ENCODE results near the gene COLEC12.
"Not testable (repeated sequence)": the region's sequence is repeated elsewhere in the genome, so short reads cannot be mapped to it uniquely, and the experiment has no call there.

COLEC12 gene

DNA sequence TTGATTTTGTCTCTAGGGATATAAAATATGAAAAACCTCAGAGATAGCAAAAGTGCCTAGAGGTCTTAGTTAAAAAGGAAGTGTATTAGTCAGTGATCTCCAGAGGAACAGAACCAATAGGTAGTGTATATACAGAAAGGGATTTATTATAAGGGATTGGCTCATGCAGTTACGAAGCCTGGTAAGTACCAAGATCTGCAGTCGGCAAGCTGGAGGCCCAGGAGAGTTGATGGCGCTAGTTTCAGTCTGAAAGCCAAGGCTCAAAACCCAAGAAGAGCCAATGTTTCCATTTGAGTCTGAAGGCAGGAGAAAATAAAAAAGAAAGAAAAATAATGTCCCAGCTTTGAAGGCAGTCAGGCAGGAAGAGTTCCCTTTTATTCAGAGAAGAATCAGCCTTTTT is 93.3 kb downstream of the COLEC12 start:
- no peak for DNase-seq

DNA sequence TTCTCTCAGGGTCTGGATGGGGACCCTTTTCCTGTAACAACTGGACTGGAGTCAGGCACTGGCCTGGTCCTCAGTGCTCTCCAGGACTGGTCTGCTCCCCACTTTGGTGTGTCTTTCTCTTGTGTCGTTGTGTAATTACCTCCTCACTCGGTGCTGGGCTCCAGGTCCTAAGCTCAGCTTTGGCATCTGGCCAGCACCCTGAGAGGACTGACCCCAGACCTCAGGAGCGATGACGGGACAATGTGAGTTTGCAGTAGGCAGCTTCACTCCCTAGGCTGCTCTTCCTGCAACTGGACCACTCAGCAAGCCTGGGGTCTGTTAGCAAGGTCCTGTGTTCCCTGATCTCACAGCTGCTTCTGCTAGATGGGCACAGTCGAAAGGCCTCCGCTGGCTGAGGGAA is 93.8 kb downstream of the COLEC12 start:
- no peak for DNase-seq

DNA sequence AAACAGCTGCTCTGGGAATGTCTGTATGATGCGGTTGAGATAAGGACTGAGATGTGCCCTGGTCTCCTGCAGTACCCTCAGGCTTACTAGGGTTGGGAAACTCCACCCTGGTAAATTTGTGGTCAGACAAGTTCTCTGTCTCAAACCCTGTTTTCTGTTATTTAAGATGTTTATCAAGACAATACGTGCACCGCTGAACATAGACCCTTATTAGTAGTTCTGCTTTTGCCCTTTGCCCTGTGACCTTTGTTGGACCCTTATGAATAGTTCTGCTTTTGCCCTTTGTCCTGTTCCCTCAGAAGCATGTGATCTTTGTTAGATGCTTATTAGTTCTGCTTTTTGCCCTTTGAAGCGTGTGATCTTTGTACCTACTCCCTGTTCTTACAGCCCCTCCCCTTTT is 95.5 kb downstream of the COLEC12 start:
- DNase-seq = not testable (repeated sequence)

DNA sequence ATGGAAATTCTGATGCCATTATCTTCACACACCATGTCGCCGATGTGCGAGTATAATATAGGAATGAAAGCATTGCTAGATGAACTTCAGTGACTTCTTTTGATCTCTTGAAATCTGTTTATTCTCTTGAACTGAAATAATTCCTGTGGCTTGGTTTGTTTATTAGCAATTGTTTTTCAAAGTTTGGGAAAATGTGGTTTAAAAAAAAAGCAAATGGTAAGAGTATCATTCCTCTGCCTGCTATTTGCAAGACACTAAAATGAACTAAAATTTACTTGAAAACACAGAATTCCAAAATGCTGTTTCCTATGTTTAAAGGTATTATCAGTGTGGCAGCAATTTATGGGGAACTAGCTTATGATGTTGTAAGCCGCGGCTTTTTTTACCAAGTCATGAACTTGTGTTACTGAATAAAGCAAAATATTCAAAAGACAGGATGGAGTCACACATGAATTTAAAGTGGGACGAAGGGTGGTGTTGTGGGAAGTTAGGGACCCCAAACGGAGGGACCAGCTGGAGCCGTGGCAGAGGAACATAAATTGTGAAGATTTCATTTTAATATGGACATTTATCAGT is 96.4 kb downstream of the COLEC12 start:
- DNase-seq = no peak

DNA sequence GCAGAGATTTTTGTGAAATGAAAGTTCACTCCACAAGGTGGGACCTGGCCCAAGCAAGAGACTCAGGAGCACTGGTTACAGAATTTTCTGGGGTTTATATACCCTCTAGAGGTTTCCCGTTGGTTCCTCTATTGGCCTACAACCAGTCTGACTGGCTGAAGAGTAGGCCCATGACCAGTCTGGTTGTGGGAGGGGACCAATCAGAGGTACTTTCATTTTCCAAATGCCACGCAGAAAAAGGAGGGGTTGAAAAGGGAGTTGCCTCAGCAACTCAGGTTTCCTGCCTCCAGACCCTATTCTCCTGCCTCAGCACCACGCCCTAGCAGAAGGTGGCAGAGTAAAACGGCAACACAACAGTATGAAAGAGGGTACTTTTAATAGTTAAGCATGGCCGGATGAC is 98.4 kb downstream of the COLEC12 start:
- DNase-seq = no peak

DNA sequence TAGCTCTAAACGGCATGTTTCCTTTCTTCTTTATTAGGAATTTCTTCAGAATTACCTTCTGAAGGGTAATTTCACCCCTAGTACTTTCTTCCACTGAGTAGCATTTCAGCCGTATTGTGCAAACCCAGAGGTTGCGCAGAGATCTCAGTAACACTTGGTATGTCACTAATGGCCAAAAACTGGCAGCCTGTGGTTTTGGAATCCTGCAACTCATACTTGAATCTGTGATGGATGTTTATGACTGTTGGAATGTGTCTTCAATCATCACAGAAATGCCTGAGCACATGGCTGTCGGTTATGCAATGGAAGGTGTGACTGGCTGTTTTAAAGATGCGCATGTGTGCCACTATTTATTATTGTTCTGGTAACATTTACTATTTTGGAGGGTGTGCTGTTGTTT is 100.0 kb downstream of the COLEC12 start:
- no peak for DNase-seq

DNA sequence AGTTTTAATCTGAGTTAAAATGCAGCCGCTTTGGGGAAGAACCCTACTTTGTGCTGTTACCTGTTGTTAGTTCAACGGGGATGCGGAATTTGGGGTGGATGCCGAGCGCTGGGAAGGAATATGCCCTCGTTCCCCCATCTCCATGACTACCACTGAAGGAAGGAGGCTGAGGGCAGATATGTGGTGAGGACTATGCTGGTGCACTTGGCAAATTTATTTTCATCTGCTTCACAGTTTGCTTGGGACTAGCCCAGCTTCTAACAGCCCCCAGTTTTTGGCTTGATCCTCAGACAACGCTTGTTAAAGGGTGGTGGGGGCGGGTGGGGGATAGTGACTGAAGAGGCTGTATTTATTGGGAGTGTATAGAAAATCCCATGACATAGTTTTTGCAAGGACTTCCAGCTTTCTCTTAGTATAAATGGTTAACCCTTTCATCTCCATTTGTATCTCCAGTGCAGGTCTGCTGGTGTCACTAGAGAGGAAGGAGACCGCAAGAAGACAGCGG is 100.8 kb downstream of the COLEC12 start:
- no peak for DNase-seq

DNA sequence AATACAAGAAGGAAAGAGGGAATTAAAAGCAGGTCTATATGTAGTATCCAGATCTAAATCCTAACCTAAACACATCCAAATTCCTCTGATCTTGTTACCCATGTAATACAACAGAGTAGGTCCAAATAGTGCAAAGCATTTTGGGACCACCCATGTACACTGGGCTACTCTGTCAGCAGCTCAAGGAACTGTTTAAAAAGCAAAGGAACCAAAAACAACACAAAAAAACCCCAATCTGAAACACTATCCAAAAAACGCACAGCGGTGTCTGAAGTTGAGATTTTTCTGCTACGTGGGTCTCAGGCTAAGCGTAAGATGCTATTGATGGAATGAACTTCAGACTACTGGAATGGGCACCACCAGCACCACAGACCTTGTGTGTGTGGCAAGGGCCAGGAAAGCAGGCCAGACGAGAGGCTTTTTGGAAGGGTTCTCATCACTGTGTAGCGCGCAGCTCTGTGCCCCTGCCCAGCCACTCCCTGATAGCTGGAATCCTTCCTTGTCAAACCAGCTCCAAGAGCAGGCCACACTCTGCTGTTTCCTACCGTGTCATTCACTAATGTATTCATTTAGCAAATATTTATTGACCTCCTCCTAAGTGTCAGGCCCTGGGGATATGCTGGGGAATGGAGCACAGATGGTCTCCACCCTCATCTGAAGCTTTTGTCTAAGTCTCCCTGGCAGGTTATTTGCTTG is 101.4 kb downstream of the COLEC12 start:
- peak; percentile 31 for DNase-seq

DNA sequence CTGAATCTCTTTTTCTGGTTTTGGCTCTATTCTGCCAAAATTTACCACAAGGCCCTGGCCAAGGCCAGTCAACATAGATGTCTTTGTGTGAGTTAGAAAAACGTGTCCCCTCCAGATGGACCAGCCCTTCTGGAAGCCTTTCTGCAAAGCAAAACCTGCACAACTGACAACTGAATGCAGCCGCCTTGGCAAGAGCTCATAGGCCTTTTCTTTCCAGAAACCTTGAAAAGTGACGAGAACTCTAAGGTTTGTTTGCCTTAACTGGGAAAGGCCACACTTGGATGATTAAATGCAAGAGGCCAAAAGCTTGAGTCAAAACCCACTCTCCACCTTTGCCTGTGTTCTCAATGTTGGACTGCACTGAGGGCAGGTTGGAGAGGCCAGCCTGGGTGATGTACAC is 103.9 kb downstream of the COLEC12 start:
- no peak for DNase-seq

DNA sequence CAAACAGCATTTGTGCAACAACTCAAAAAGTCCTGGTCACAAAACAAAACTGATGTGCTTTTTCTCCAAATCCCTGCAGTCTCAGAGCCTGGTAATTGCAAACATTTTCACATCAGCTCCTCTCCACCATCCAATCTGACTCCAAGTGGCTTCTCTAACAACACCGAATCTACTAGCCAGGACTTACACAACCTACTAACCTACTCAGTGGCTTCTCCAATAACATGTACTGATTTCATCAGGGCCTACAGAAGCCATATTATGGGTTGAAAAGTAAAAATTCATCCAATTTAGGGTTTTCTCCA is 104.3 kb downstream of the COLEC12 start:
- DNase-seq = no peak

DNA sequence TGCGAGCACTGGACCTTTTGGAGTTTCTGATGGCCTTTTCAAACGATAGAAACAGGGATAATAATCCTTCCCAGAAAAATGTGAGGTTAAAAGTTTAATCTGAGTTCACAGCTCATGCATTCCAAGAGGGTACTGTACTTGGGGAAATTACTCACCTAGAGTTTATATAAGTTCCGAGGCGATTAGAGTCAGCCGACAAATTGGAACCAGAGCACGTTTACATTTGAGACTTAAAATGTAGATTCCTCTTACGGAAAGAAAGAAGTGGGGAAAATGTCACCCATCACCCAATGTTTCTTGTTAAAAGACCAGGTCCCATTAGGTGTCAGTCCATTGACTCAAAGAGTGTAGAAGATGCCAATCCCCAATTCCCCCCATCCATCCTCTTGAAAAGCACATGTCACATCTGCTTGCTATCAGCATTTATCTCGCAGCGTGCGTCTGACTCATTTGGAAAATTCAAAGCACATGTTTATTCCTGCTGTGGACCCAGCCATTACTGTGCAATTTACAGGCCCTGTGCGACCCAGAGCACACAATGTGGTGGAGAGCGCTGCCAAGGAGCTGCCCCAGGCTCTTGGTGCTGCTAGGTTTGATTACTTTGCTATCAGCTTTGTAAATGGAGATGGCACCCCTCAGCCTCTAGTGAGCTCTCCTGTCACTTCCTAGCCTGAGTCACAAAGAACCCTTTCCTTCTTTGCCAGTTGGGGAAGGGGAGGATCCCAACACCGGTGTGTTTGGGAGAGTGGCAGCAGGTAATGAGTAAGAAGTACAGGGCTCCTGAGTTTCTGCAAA is 104.8 kb downstream of the COLEC12 start:
- no peak for DNase-seq

DNA sequence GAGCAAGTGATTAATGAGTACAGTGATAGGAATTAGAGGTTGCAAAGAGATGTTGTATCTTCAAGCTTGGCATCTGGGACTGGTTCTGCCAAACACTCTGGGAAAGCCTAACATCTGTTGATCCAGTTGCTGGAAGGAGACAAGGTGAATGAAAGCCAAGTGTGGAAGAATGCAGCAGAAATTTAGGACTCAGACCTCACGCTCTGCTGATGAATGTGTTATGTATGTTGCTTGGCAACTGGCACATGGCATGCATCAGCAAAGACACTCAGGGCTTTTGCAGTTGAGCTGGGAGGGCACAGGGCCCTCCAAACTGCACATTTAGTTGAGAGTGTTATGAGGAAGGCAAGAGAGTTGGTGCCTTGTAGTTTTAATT is 105.5 kb downstream of the COLEC12 start:
- peak; percentile 58 for DNase-seq

DNA sequence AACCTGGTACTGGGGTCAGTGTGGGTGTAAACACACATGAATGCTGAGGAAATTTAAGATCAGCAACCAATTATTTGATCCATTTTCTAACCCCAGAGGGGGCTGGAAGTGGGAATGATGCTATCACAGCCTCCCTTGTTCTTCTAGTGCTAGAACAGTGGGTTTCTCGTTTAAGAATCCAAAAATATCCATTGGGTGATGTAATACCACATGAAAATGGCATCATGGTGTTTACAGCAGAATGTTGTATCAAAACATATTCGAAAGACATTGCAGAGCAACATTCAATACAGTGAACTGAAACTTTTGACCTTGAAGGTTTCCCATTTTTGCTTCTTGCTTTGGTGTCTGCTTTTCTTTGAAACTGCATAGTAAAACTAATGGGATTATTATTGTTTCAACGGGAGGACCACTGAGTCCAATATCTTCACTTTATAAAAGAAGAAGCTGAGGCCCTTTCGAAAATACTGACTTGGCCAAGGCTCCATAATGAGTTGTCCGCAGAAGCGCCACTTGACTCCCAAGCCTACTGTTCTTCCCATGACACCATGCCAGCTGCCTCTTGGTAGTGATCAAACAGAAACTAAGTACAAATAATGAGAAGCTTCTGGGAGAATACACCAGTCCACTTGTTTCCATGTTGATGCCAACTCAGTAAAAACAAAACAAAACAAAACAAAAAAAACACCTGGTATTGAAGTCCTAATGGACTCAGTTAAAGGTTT is 106.1 kb downstream of the COLEC12 start:
- peak; percentile 16 for DNase-seq

DNA sequence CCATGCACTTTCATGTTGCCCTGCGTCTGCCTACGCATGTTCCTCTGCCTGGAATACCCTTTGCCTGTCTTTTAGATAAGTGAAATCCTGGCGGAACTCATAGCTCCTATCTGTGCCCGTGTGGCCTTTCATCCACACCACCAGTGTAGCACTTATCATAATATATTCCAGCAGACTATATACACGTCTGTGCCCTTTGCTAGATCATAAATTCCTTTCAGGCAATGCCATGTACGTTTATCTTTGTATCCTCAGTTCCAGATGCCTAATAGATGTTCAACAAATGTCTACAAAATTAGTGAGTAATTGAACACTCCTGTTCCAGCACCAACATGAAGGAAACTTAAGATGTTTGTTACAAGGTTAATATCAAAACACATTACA is 106.9 kb downstream of the COLEC12 start:
- no peak for DNase-seq

DNA sequence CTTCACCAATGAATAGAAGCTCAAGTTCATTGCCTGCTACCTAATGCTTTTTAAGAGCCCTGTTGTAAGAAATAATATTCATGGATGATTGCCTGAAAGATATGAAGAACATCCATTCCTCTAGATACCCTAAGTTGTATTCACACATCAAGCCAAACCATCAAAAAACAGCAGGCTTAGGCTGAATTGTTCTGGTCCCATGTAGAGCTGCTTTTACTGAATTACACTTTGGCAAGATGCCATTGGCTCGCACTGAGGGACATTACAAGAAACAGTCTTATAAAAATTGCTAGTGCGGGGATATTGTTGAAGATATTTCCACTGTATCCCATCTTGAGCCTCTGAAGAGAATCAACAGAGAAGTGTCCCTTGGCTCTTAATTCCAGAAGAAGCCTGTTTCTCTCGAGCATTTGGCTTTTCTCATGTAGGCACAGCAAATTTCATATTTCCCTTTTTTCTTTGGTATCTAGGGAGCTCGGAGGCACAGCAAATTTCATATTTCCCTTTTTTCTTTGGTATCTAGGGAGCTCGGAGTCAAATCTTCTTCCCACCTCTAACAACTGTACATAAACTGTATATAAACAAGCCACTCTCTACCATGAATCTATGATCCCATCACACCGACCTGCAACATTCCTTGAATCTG is 107.5 kb downstream of the COLEC12 start:
- DNase-seq = no peak

DNA sequence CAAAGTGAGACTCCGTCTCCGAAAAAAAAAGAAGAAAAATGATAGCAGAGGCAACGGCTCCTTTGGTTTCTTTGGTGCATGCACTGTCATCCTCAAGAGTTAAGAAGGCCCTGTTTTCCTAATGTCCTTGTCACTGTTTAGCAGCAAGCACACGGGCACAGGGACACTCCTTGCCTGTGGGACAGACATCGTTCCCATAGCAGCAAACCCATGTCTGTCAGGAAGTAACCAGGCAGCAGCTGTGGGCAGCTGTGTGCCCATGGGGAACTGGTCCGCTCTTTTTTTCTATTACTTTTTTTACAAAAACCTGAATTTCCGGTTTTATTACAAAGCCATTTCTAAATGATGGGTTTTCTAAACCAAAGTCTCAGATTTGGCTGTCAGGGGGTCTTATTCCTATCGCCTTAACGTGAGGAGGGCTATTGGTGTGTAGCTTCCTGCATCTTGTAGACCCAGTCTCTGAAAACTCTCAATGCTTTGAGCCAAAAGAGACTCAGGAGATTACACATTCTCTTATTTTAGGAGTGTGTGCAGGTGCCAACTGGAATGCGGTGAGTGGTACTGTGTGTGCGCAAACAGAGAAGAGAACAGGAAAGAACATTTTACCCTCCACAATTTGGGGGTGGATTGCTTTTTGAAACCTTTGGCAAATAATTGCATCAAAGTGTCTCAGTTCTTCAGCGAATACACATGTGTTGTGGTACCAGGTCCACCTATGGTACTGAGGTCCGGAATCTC is 109.6 kb downstream of the COLEC12 start:
- DNase-seq = no peak

DNA sequence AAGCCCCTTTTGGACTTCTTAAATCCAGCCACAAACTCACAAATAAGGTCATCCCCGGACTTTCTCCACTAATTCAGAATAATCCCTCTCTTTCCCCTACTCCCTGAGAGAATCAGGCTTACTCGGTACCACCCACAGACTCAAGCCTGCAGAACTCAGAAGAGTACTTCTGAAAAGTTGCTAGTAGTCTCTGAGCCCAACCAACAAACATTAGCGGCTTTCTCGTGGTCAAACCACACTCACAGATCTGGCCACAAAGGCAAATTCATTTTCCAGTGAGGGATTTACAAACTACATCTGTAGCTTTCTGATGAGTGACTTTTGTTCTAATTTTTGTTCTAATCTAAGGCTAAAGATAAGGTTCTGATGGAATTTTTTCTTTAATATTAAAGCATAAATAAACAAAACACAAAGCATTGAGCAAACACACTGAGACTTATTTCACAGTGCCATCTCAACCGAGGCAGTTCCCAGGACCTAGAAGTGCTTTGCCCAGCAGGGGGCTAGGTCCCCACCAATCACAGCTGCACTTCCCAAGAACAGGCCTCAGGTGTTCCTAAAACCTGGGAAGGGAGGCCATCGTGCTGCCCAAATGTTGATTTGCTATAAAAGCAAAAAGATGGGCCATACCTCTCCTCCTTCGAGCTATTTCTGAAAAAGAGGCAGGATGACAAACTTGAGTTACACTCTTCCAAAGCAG is 110.7 kb downstream of the COLEC12 start:
- no peak for DNase-seq

DNA sequence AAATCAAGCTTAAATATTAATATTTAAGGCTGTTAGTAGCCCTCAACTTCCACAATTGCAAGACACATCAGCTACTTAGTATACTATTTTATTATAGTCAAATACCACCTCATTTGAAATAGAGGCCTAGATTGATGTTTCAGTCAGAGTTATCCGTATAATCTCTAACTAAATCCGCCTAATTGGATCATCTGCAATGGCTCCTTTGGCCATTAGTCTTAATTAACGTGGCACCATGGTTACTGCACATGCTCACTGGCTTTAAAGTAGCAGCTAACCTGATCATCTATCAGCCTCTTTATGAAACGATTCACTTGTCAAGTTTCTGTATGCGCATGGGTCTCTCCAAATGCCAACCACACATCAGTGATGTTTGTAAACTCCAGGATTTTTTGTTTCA is 112.3 kb downstream of the COLEC12 start:
- DNase-seq = no peak

DNA sequence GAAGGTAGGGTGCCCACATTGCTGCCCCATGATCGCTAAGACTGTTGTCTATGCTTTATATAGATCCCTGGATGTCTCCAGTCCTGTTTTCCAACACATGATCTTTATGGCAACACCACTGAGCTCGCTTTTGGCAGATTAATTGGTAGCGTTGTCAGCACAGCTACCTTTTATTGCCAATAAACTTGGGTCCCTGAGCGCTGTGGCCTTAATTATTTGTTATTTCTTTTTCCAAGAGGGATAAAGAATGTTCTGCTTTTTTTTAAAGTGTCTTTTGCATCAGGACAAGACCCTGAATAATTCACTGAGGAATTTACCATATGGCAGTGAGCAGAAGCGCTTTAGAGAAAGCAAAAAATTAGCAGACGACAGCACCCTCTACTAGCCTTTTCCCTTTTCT is 113.5 kb downstream of the COLEC12 start:
- no peak for DNase-seq

DNA sequence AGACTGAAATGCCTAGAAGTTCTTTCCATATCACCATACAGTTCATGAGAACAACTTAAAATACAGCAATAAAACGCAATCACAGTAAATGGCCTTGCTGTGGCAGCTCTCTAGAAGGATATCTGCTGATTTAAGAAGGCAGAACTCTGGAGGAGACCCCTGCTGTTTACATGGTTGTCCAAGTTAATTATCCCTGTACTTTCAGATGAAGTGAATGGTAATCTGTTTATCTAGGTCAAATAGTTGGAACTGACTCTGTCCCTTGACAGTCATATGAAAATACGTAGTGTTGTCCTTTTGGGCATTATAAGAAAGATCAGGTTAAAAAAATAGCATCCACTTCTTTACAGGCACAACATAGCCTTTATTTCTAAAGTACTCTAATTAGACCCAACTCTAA is 115.6 kb downstream of the COLEC12 start:
- no peak for DNase-seq

DNA sequence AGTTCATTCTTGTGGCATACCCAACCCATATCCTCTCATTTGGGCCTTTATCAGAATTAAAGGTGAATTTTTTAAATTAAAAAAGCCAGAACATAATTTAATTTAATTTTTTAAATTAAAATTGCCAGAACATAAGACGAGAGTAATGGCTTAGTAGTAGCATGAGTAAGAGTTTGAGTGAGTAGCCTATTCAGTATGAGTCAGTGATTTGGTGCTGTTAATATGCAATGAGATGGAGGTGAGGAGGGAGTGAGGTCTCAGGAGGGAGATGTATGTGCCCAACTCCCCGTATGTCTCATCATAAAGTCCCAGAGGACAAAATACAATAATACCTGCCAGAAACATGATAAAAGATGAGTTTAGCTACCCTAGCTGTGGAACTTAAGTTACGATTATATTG is 117.4 kb downstream of the COLEC12 start:
- DNase-seq = no peak
